Astrocyte of the hippocampus (primary cell): ENCODE results near the gene SLC38A9.
A peak's percentile ranks its signal among the peaks of the same experiment; 100 is the strongest.

Experiments used
- DNase-seq: peaks from one replicate; pipeline ENCODE4 v3.0.0; 2011; ENCODE audit warnings: low read depth, low spot score

SLC38A9 gene

GRCh38 chr5:55584398-55585205 is 127.5 kb downstream of the SLC38A9 start:
- no peak for DNase-seq

GRCh38 chr5:55583578-55583977 is 128.5 kb downstream of the SLC38A9 start:
- no peak for DNase-seq

GRCh38 chr5:55582256-55582655 is 129.9 kb downstream of the SLC38A9 start:
- no peak for DNase-seq

GRCh38 chr5:55580042-55580441 is 132.1 kb downstream of the SLC38A9 start:
- DNase-seq: no peak

- DNase-seq: no peak
Measured at GRCh38 chr5:55578771-55579170, 133.4 kb downstream of the SLC38A9 start.

- DNase-seq: peak; percentile 53
Measured at GRCh38 chr5:55577353-55578060, 134.6 kb downstream of the SLC38A9 start.

- no peak for DNase-seq
Measured at GRCh38 chr5:55576661-55577060, 135.5 kb downstream of the SLC38A9 start.
